ENCODE data around the gene JUNB. TPM values are rescaled to one million over a fixed set of nuclear protein-coding genes. Genes with fewer than 3 reads are reported as not detected.
A peak's percentile ranks its signal among the peaks of the same experiment; 100 is the strongest.

JUNB gene
- polyA plus RNA-seq (ENCODE audit: insufficient read length in 3 of 3) = 10 to 100 TPM; 32.8 to 50.1 (median 44.2) TPM
- long read RNA-seq, donor 1, transcript JUNB-201 (1 exons, 1,820 nt) = major isoform, 31 of 31 reads
- long read RNA-seq, donor 1, partial matches to known transcripts = 0 of 31 reads
- long read RNA-seq, donor 1, other reads (novel, unspliced or antisense) = 0 of 31 reads
- long read RNA-seq, donor 2, transcript JUNB-201 (1 exons, 1,820 nt) = major isoform, 59 of 59 reads
- long read RNA-seq, donor 2, partial matches to known transcripts = 0 of 59 reads
- long read RNA-seq, donor 2, other reads (novel, unspliced or antisense) = 0 of 59 reads
- long read RNA-seq, donor 3, transcript JUNB-201 (1 exons, 1,820 nt) = major isoform, 258 of 258 reads
- long read RNA-seq, donor 3, partial matches to known transcripts = 0 of 258 reads
- long read RNA-seq, donor 3, other reads (novel, unspliced or antisense) = 0 of 258 reads
- long read RNA-seq, donor 4, transcript JUNB-201 (1 exons, 1,820 nt) = major isoform, 20 of 20 reads
- long read RNA-seq, donor 4, partial matches to known transcripts = 0 of 20 reads
- long read RNA-seq, donor 4, other reads (novel, unspliced or antisense) = 0 of 20 reads
- long read RNA-seq, donor 5 = 0 reads
- long read RNA-seq, donor 6, transcript JUNB-201 (1 exons, 1,820 nt) = major isoform, 46 of 46 reads
- long read RNA-seq, donor 6, partial matches to known transcripts = 0 of 46 reads
- long read RNA-seq, donor 6, other reads (novel, unspliced or antisense) = 0 of 46 reads
- long read RNA-seq, donor 7, transcript JUNB-201 (1 exons, 1,820 nt) = major isoform, 52 of 52 reads
- long read RNA-seq, donor 7, partial matches to known transcripts = 0 of 52 reads
- long read RNA-seq, donor 7, other reads (novel, unspliced or antisense) = 0 of 52 reads
- long read RNA-seq, donor 8 = 0 reads
- long read RNA-seq, donor 9, transcript JUNB-201 (1 exons, 1,820 nt) = major isoform, 61 of 61 reads
- long read RNA-seq, donor 9, partial matches to known transcripts = 0 of 61 reads
- long read RNA-seq, donor 9, other reads (novel, unspliced or antisense) = 0 of 61 reads
- long read RNA-seq, donor 10, transcript JUNB-201 (1 exons, 1,820 nt) = major isoform, 82 of 82 reads
- long read RNA-seq, donor 10, partial matches to known transcripts = 0 of 82 reads
- long read RNA-seq, donor 10, other reads (novel, unspliced or antisense) = 0 of 82 reads
- long read RNA-seq, donor 11, transcript JUNB-201 (1 exons, 1,820 nt) = major isoform, 128 of 128 reads
- long read RNA-seq, donor 11, partial matches to known transcripts = 0 of 128 reads
- long read RNA-seq, donor 11, other reads (novel, unspliced or antisense) = 0 of 128 reads
- long read RNA-seq, donor 12, transcript JUNB-201 (1 exons, 1,820 nt) = major isoform, 30 of 30 reads
- long read RNA-seq, donor 12, partial matches to known transcripts = 0 of 30 reads
- long read RNA-seq, donor 12, other reads (novel, unspliced or antisense) = 0 of 30 reads
- long read RNA-seq, donor 13 = 0 reads
- long read RNA-seq, donor 14, transcript JUNB-201 (1 exons, 1,820 nt) = major isoform, 23 of 23 reads
- long read RNA-seq, donor 14, partial matches to known transcripts = 0 of 23 reads
- long read RNA-seq, donor 14, other reads (novel, unspliced or antisense) = 0 of 23 reads
- long read RNA-seq, donor 15, transcript JUNB-201 (1 exons, 1,820 nt) = major isoform, 53 of 53 reads
- long read RNA-seq, donor 15, partial matches to known transcripts = 0 of 53 reads
- long read RNA-seq, donor 15, other reads (novel, unspliced or antisense) = 0 of 53 reads
- long read RNA-seq, donor 16, transcript JUNB-201 (1 exons, 1,820 nt) = major isoform, 141 of 1,536 reads
- long read RNA-seq, donor 16, partial matches to known transcripts = 315 of 1,536 reads
- long read RNA-seq, donor 16, other reads (novel, unspliced or antisense) = 1,080 of 1,536 reads

- DNase-seq (ENCODE audit: extremely low read depth in 1 of 11, low read depth in 9 of 11, low spot score in 4 of 11) = peak in 7 of 11 donors; percentile 87 to 93 (median 92)
Measured at GRCh38 chr19:12791345-12792050, at the start of gene JUNB. JUNB (plus strand) TSS chr19:12791486; CDS start chr19:12791772, 286 bp downstream.

- DNase-seq (ENCODE audit: extremely low read depth in 1 of 11, low read depth in 9 of 11, low spot score in 4 of 11) = no peak
Measured at GRCh38 chr19:12745166-12745897, 46.0 kb upstream of the JUNB start.

- DNase-seq (ENCODE audit: extremely low read depth in 1 of 11, low read depth in 9 of 11, low spot score in 4 of 11) = no peak
Measured at GRCh38 chr19:12748489-12748888, 42.8 kb upstream of the JUNB start.

- no peak for DNase-seq (ENCODE audit: extremely low read depth in 1 of 11, low read depth in 9 of 11, low spot score in 4 of 11)
Measured at GRCh38 chr19:12749938-12750521, 41.3 kb upstream of the JUNB start.

- DNase-seq (ENCODE audit: extremely low read depth in 1 of 11, low read depth in 9 of 11, low spot score in 4 of 11) = no peak
Measured at GRCh38 chr19:12750851-12751250, 40.4 kb upstream of the JUNB start.

- no peak for DNase-seq (ENCODE audit: extremely low read depth in 1 of 11, low read depth in 9 of 11, low spot score in 4 of 11)
Measured at GRCh38 chr19:12751635-12752034, 39.7 kb upstream of the JUNB start, which contains the start of gene BEST2. BEST2 (plus strand) TSS chr19:12751791; CDS start chr19:12752593, 802 bp downstream.

GRCh38 chr19:12752056-12752781 is 39.1 kb upstream of the JUNB start:
- DNase-seq (ENCODE audit: extremely low read depth in 1 of 11, low read depth in 9 of 11, low spot score in 4 of 11) = no peak

GRCh38 chr19:12754465-12755196 is 36.7 kb upstream of the JUNB start:
- no peak for DNase-seq (ENCODE audit: extremely low read depth in 1 of 11, low read depth in 9 of 11, low spot score in 4 of 11)

- no peak for DNase-seq (ENCODE audit: extremely low read depth in 1 of 11, low read depth in 9 of 11, low spot score in 4 of 11)
Measured at GRCh38 chr19:12756150-12756883, 35.0 kb upstream of the JUNB start.

- peak in 6 of 11 donors; percentile 37 to 70 (median 60) for DNase-seq (ENCODE audit: extremely low read depth in 1 of 11, low read depth in 9 of 11, low spot score in 4 of 11)
Measured at GRCh38 chr19:12757544-12758274, 33.6 kb upstream of the JUNB start.

GRCh38 chr19:12759686-12760085 is 31.6 kb upstream of the JUNB start:
- no peak for DNase-seq (ENCODE audit: extremely low read depth in 1 of 11, low read depth in 9 of 11, low spot score in 4 of 11)

- DNase-seq (ENCODE audit: extremely low read depth in 1 of 11, low read depth in 9 of 11, low spot score in 4 of 11) = no peak
Measured at GRCh38 chr19:12763100-12763499, 28.2 kb upstream of the JUNB start.

- no peak for DNase-seq (ENCODE audit: extremely low read depth in 1 of 11, low read depth in 9 of 11, low spot score in 4 of 11)
Measured at GRCh38 chr19:12764698-12765097, 26.6 kb upstream of the JUNB start.
